WTC11 (cell line): Measurements from ENCODE around the gene ADAP1.

Experiments
- JUN ChIP-seq: sonication (generic); formaldehyde crosslinking; IDR thresholded peaks from 2 replicates; pipeline ENCODE4 v1.8.0; 2023; ENCODE audit warnings: mild to moderate bottlenecking, missing genetic modification reagents
- MAX ChIP-seq: sonication (generic); formaldehyde crosslinking; IDR thresholded peaks from 2 replicates; pipeline ENCODE4 v1.8.0; 2022; ENCODE audit warnings: mild to moderate bottlenecking, missing genetic modification reagents
- MLX ChIP-seq: sonication (generic); formaldehyde crosslinking; IDR thresholded peaks from 2 replicates; pipeline ENCODE4 v1.8.1; 2023; ENCODE audit warnings: mild to moderate bottlenecking, missing genetic modification reagents, moderate library complexity
- TCF7 ChIP-seq: sonication (generic); formaldehyde crosslinking; IDR thresholded peaks from 2 replicates; pipeline ENCODE4 v1.8.0; 2022; ENCODE audit warnings: mild to moderate bottlenecking, low read depth, missing genetic modification reagents, moderate library complexity
- TEAD1 ChIP-seq: sonication (generic); formaldehyde crosslinking; IDR thresholded peaks from 2 replicates; pipeline ENCODE4 v1.8.0; 2022; ENCODE audit warnings: mild to moderate bottlenecking, missing genetic modification reagents
- TEAD4 ChIP-seq: sonication (generic); formaldehyde crosslinking; IDR thresholded peaks from 2 replicates; pipeline ENCODE4 v1.8.0; 2022; ENCODE audit warnings: mild to moderate bottlenecking, missing genetic modification reagents
- ZNF138 ChIP-seq: sonication (generic); formaldehyde crosslinking; conservative IDR thresholded peaks from 2 replicates; pipeline ENCODE4 v1.8.1; 2022; ENCODE audit warnings: mild to moderate bottlenecking, moderate library complexity, missing genetic modification reagents
- ZNF416 ChIP-seq: fragments of 250-450 bp; sonication (Bioruptor Pico); IDR thresholded peaks from 2 replicates; pipeline ENCODE4 v1.9.0; 2021; ENCODE audit warnings: mild to moderate bottlenecking, inconsistent platforms
- TF ChIP-seq, protein P1 (sequence below): fragments of 200-600 bp; IDR thresholded peaks from 2 replicates; pipeline ENCODE4 v1.8.0; 2022; ENCODE audit warnings: antibody characterized with exemption

DNA sequence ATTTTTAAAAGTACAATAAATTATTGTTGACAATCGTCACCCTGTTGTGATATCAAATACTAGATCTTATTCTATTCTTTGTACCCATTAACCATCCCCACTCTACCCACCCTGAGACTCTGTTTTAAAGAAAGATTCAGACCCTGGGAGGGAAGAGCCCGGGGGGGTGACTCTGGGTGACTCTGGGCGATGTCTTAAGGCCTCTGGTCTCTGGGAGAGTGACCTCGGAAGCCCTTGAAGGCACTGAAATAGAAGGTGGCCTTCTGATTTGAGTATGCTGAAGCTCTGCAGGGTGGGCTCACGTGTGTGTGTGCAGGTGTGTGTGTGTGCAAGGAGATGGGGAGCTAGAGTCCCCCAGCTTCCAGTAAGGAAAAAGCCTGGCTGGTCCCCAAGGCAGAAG, 9.7 kb downstream of the ADAP1 start:
- TF ChIP-seq TCF7 (CRISPR knock-in tag) (no peak), TEAD4 (no peak), MLX (no peak), TEAD1 (no peak), ZNF138 (CRISPR knock-in tag) (no peak), JUN (CRISPR knock-in tag) (no peak), ZNF416 (CRISPR knock-in tag) (no peak), MAX (no peak)
- TF ChIP-seq, protein P1, sequence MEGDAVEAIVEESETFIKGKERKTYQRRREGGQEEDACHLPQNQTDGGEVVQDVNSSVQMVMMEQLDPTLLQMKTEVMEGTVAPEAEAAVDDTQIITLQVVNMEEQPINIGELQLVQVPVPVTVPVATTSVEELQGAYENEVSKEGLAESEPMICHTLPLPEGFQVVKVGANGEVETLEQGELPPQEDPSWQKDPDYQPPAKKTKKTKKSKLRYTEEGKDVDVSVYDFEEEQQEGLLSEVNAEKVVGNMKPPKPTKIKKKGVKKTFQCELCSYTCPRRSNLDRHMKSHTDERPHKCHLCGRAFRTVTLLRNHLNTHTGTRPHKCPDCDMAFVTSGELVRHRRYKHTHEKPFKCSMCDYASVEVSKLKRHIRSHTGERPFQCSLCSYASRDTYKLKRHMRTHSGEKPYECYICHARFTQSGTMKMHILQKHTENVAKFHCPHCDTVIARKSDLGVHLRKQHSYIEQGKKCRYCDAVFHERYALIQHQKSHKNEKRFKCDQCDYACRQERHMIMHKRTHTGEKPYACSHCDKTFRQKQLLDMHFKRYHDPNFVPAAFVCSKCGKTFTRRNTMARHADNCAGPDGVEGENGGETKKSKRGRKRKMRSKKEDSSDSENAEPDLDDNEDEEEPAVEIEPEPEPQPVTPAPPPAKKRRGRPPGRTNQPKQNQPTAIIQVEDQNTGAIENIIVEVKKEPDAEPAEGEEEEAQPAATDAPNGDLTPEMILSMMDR: no peak
